ENCODE results near the gene RASGRF1.

Gene RASGRF1

DNA sequence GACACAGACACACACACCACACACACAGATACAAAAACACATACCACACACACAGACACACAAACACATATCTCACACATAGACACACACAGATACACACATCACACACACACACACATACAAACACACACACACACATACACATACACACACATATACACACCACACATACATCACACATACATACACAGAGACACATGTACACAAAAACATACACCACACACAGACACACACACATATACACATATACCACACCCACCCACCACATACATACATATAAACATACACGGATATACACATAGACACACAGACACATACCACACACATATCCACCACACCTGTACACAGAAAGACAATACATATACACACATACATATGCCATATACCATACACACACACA lies 66.7 kb downstream of the RASGRF1 start:
- H3K27ac ChIP-seq (ENCODE audit: extremely low read depth, low read depth, low read length) = no peak overlapping the region
- CTCF ChIA-PET = interaction anchor here (0.6 to 15.3 kb wide), 4 partner anchors 17 to 160 kb away, joined by 3 to 455 read pairs (median 6); no protein-coding TSS in a partner anchor
- TF ChIP-seq HOXD13 (CRISPR knock-in tag; IDR thresholded peaks at IDR 0.05; ENCODE audit: borderline replicate concordance) (0 out of 2 replicates have a peak, but pooled peaks have one; percentile 39), ZNF248 (tag by site-specific recombination; IDR thresholded peaks at IDR 0.05) (no peak), ZNF707 (tag by site-specific recombination; IDR thresholded peaks at IDR 0.05) (peak; percentile 32; the same call in 1 of the 2 replicates), ZNF211 (tag by site-specific recombination; IDR thresholded peaks at IDR 0.05; ENCODE audit: low read depth) (peak; percentile 78; the same call in 1 of the 2 replicates), ZNF311 (tag by site-specific recombination; IDR thresholded peaks at IDR 0.05; ENCODE audit: borderline replicate concordance) (0 out of 2 replicates have a peak, but pooled peaks have one; percentile 65), KLF1 (tag by site-specific recombination; IDR thresholded peaks at IDR 0.05) (peak; percentile 16; the same call in 1 of the 2 replicates)
- TF ChIP-seq, protein P1, sequence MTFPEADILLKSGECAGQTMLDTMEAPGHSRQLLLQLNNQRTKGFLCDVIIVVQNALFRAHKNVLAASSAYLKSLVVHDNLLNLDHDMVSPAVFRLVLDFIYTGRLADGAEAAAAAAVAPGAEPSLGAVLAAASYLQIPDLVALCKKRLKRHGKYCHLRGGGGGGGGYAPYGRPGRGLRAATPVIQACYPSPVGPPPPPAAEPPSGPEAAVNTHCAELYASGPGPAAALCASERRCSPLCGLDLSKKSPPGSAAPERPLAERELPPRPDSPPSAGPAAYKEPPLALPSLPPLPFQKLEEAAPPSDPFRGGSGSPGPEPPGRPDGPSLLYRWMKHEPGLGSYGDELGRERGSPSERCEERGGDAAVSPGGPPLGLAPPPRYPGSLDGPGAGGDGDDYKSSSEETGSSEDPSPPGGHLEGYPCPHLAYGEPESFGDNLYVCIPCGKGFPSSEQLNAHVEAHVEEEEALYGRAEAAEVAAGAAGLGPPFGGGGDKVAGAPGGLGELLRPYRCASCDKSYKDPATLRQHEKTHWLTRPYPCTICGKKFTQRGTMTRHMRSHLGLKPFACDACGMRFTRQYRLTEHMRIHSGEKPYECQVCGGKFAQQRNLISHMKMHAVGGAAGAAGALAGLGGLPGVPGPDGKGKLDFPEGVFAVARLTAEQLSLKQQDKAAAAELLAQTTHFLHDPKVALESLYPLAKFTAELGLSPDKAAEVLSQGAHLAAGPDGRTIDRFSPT (tag by site-specific recombination; IDR thresholded peaks at IDR 0.05) = no peak
- TF ChIP-seq, protein P2, sequence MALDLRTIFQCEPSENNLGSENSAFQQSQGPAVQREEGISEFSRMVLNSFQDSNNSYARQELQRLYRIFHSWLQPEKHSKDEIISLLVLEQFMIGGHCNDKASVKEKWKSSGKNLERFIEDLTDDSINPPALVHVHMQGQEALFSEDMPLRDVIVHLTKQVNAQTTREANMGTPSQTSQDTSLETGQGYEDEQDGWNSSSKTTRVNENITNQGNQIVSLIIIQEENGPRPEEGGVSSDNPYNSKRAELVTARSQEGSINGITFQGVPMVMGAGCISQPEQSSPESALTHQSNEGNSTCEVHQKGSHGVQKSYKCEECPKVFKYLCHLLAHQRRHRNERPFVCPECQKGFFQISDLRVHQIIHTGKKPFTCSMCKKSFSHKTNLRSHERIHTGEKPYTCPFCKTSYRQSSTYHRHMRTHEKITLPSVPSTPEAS (tag by site-specific recombination; IDR thresholded peaks at IDR 0.05) = peak; percentile 48
- POLR2A ChIA-PET = no interaction called here
- H3K4me1 ChIP-seq (ENCODE audit: control insufficient read depth, insufficient read depth, low read length) = no peaks in the 10 kb centered on the region
- no peak overlapping the region for H3K4me3 ChIP-seq (ENCODE audit: low read depth, low read length)
- no peaks in the 10 kb centered on the region for H3K36me3 ChIP-seq (ENCODE audit: control insufficient read depth in 2 of 2, insufficient read depth in 1 of 2, low read length in 2 of 2)
- no peaks in the 10 kb centered on the region for H3K9me3 ChIP-seq (ENCODE audit: control insufficient read depth, insufficient read depth, low read depth, low read length)

DNA sequence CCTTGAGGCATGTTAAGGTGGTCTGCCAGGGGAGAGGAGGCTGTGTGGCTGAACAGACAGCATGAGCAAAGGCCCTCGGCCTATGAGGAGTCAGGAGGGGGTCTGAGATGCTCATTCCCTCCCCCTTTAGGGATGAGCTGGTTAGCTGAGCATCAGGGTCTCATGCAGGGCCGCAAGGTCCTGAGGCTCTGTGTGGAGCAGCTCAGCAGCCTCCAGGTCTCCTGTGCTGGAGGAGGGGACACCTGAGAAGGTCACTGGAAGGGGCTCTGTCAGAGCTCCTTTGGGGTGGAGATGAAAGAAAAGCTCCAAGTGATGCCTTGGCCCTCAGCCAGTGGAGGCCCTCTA lies 67.1 kb downstream of the RASGRF1 start:
- no peaks in the 10 kb centered on the region for H3K9me3 ChIP-seq (ENCODE audit: control insufficient read depth, insufficient read depth, low read depth, low read length)
- POLR2A ChIA-PET = no interaction called here
- H3K27ac ChIP-seq (ENCODE audit: extremely low read depth, low read depth, low read length) = no peak overlapping the region
- TF ChIP-seq, protein P3, sequence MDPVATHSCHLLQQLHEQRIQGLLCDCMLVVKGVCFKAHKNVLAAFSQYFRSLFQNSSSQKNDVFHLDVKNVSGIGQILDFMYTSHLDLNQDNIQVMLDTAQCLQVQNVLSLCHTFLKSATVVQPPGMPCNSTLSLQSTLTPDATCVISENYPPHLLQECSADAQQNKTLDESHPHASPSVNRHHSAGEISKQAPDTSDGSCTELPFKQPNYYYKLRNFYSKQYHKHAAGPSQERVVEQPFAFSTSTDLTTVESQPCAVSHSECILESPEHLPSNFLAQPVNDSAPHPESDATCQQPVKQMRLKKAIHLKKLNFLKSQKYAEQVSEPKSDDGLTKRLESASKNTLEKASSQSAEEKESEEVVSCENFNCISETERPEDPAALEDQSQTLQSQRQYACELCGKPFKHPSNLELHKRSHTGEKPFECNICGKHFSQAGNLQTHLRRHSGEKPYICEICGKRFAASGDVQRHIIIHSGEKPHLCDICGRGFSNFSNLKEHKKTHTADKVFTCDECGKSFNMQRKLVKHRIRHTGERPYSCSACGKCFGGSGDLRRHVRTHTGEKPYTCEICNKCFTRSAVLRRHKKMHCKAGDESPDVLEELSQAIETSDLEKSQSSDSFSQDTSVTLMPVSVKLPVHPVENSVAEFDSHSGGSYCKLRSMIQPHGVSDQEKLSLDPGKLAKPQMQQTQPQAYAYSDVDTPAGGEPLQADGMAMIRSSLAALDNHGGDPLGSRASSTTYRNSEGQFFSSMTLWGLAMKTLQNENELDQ (tag by site-specific recombination; IDR thresholded peaks at IDR 0.05; ENCODE audit: low read depth) = no peak
- TF ChIP-seq ZSCAN30 (tag by site-specific recombination; IDR thresholded peaks at IDR 0.05) (no peak), ZNF561 (tag by site-specific recombination; IDR thresholded peaks at IDR 0.05; ENCODE audit: borderline replicate concordance) (no peak), GFI1B (tag by site-specific recombination; IDR thresholded peaks at IDR 0.05) (no peak), ZNF133 (tag by site-specific recombination; IDR thresholded peaks at IDR 0.05) (no peak), KLF8 (tag by site-specific recombination; IDR thresholded peaks at IDR 0.05) (no peak), WT1 (tag by site-specific recombination; IDR thresholded peaks at IDR 0.05) (no peak), ZNF785 (tag by site-specific recombination; IDR thresholded peaks at IDR 0.05) (no peak), ZNF658 (tag by site-specific recombination; IDR thresholded peaks at IDR 0.05) (no peak), ZNF747 (tag by site-specific recombination; IDR thresholded peaks at IDR 0.05) (no peak)
- TF ChIP-seq, protein P4, sequence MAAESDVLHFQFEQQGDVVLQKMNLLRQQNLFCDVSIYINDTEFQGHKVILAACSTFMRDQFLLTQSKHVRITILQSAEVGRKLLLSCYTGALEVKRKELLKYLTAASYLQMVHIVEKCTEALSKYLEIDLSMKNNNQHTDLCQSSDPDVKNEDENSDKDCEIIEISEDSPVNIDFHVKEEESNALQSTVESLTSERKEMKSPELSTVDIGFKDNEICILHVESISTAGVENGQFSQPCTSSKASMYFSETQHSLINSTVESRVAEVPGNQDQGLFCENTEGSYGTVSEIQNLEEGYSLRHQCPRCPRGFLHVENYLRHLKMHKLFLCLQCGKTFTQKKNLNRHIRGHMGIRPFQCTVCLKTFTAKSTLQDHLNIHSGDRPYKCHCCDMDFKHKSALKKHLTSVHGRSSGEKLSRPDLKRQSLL (tag by site-specific recombination; IDR thresholded peaks at IDR 0.05) = no peak
- TF ChIP-seq, protein P5, sequence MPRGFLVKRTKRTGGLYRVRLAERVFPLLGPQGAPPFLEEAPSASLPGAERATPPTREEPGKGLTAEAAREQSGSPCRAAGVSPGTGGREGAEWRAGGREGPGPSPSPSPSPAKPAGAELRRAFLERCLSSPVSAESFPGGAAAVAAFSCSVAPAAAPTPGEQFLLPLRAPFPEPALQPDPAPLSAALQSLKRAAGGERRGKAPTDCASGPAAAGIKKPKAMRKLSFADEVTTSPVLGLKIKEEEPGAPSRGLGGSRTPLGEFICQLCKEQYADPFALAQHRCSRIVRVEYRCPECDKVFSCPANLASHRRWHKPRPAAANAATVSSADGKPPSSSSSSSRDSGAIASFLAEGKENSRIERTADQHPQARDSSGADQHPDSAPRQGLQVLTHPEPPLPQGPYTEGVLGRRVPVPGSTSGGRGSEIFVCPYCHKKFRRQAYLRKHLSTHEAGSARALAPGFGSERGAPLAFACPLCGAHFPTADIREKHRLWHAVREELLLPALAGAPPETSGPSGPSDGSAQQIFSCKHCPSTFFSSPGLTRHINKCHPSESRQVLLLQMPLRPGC (tag by site-specific recombination; IDR thresholded peaks at IDR 0.05) = no peak
- TF ChIP-seq, protein P6, sequence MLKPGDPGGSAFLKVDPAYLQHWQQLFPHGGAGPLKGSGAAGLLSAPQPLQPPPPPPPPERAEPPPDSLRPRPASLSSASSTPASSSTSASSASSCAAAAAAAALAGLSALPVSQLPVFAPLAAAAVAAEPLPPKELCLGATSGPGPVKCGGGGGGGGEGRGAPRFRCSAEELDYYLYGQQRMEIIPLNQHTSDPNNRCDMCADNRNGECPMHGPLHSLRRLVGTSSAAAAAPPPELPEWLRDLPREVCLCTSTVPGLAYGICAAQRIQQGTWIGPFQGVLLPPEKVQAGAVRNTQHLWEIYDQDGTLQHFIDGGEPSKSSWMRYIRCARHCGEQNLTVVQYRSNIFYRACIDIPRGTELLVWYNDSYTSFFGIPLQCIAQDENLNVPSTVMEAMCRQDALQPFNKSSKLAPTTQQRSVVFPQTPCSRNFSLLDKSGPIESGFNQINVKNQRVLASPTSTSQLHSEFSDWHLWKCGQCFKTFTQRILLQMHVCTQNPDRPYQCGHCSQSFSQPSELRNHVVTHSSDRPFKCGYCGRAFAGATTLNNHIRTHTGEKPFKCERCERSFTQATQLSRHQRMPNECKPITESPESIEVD (tag by site-specific recombination; IDR thresholded peaks at IDR 0.05) = no peak
- CTCF ChIA-PET = interaction anchor here (1.1 to 15.3 kb wide), 5 partner anchors 23 to 170 kb away, joined by 3 to 455 read pairs (median 5); no protein-coding TSS in a partner anchor
- no peaks in the 10 kb centered on the region for H3K4me1 ChIP-seq (ENCODE audit: control insufficient read depth, insufficient read depth, low read length)
- no peaks in the 10 kb centered on the region for H3K36me3 ChIP-seq (ENCODE audit: control insufficient read depth in 2 of 2, insufficient read depth in 1 of 2, low read length in 2 of 2)
- no peak overlapping the region for H3K4me3 ChIP-seq (ENCODE audit: low read depth, low read length)

Data from HEK293 (cell line).